Naive thymus-derived CD4-positive, alpha-beta T cell (primary cell): ENCODE measurements around the gene KIF21B. TPM values are rescaled to one million over a fixed set of nuclear protein-coding genes. Genes with fewer than 3 reads are reported as not detected.

Experiments used
- ATAC-seq: fragments of 150-1000 bp; cut with Tn5 transposase; 2 replicates; pipeline ENCODE4 v1.10.0; 2021; ENCODE audit warnings: mild to moderate bottlenecking, moderate library complexity
- CTCF ChIA-PET: fragments of 350-600 bp; sonication (Branson Sonifier 250); formaldehyde crosslinking; loops from one replicate; lab custom pipeline; 2021; ENCODE audit warnings: antibody characterized with exemption; lab: Charles Lee
- POLR2A ChIA-PET: fragments of 350-600 bp; sonication (Branson Sonifier 250); formaldehyde crosslinking; loops from one replicate; lab custom pipeline; 2021; ENCODE audit warnings: antibody characterized with exemption, inconsistent platforms; lab: Charles Lee
- DNase-seq, 9 donors: peaks; one replicate each; pipeline versions ENCODE4 v3.0.0 to v3.0.0-alpha.2; 2020 to 2022; ENCODE audit warnings: mixed read lengths in 1 of 9
- H3K27ac ChIP-seq: one replicate; pipeline ENCODE4 v1.7.0; 2013; ENCODE audit warnings: mild to moderate bottlenecking, low read depth, low read length, moderate library complexity
- H3K27me3 ChIP-seq, 2 donors: one replicate each; pipeline ENCODE4 v1.7.0; 2013; ENCODE audit warnings: low read length in 2 of 2, mild to moderate bottlenecking in 2 of 2, moderate library complexity in 2 of 2; ENCODE audit not compliant: control insufficient read depth in 2 of 2, insufficient read depth in 2 of 2
- H3K36me3 ChIP-seq, 3 experiments: 1 replicate in 2 of 3; 2 replicates in 1 of 3; pipeline ENCODE4 v1.7.0; 2013; ENCODE audit warnings: low read length in 3 of 3, mild to moderate bottlenecking in 3 of 3, moderate library complexity in 1 of 3; ENCODE audit not compliant: insufficient read depth in 3 of 3, control insufficient read depth in 2 of 3
- H3K4me1 ChIP-seq, 2 donors: one replicate each; pipeline ENCODE4 v1.7.0; 2013; ENCODE audit warnings: low read length in 2 of 2, mild to moderate bottlenecking in 2 of 2, moderate library complexity in 1 of 2; ENCODE audit not compliant: control insufficient read depth in 2 of 2, insufficient read depth in 2 of 2
- H3K4me3 ChIP-seq: 2 replicates; pipeline ENCODE4 v1.7.0; 2013; ENCODE audit warnings: mild to moderate bottlenecking, low read length
- H3K9me3 ChIP-seq, 3 experiments: 1 replicate in 2 of 3; 2 replicates in 1 of 3; pipeline ENCODE4 v1.7.0; 2013; ENCODE audit warnings: low read length in 3 of 3; ENCODE audit not compliant: control insufficient read depth in 2 of 3
- H3K27ac Mint-ChIP-seq, 9 donors: one replicate each; pipeline ENCODE4 v1.8.0; 2020 to 2022; ENCODE audit warnings: mixed read lengths in 9 of 9, mild to moderate bottlenecking in 8 of 9, moderate library complexity in 5 of 9, inconsistent platforms in 2 of 9
- H3K27me3 Mint-ChIP-seq, 5 donors: one replicate each; pipeline ENCODE4 v1.8.0; 2021 to 2022; ENCODE audit warnings: mixed read lengths in 5 of 5, mild to moderate bottlenecking in 1 of 5
- H3K36me3 Mint-ChIP-seq, 5 donors: one replicate each; pipeline ENCODE4 v1.8.0; 2020 to 2022; ENCODE audit warnings: mixed read lengths in 5 of 5, mild to moderate bottlenecking in 3 of 5, inconsistent platforms in 1 of 5
- H3K4me1 Mint-ChIP-seq, 7 donors: one replicate each; pipeline ENCODE4 v1.8.0; 2020 to 2022; ENCODE audit warnings: mixed read lengths in 7 of 7, mild to moderate bottlenecking in 3 of 7, inconsistent platforms in 1 of 7
- H3K4me3 Mint-ChIP-seq, 10 donors: one replicate each; pipeline ENCODE4 v1.8.0; 2020 to 2022; ENCODE audit warnings: mild to moderate bottlenecking in 10 of 10, mixed read lengths in 10 of 10, moderate library complexity in 6 of 10, inconsistent platforms in 2 of 10
- H3K9me3 Mint-ChIP-seq, 11 donors: one replicate each; pipeline ENCODE4 v1.8.0; 2020 to 2022; ENCODE audit warnings: mixed read lengths in 11 of 11, mild to moderate bottlenecking in 4 of 11, inconsistent platforms in 1 of 11, moderate library complexity in 1 of 11
- intact Hi-C, 2 donors: fragments of 100-400 bp; cut with micrococcal nuclease; formaldehyde crosslinking; loops; one replicate each; pipeline ENCODE4 v1.15.1; 2023
- polyA plus RNA-seq, 2 donors: library from polyadenylated mRNA; unstranded; fragments of 300-500 nt; fragmentation: Illumina TruSeq; gene quantifications; one replicate each; pipeline ENCODE4 v1.2.3, GENCODE V29; 2021
- total RNA-seq, 6 experiments: library from RNA in 5 of 6; stranded (reverse) in 5 of 6; gene quantifications; 1 replicate in 5 of 6; 2 replicates in 1 of 6; pipeline ENCODE4 v1.2.3 and lab custom pipeline; 2021 to 2026

KIF21B gene
- total and polyA plus RNA-seq, 7 experiments from 2014 or later, result 3.0 to 97.6 (median 70.3) TPM

DNA sequence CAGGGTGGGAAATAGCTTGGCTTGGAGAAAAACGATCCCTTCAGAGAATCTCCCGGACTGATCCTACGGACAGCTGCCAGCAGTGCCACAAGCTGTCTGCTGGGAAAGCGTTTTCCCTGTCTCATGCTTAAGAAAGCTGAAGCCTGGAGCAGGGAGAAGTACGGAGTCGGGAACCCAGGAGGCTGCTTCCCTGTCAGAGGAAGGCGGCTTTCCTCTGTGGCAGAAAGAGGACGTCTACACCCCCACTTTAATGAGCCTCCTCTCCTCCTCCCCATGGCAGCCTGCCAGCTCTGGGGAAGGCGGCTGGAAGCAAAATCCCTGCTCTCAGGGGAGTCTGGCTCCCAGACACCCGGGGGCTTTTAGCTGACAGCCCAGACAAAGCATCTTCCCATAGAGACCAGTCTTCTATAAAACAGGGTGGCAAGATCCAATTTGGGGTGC lies 7.3 kb downstream of the KIF21B start:
- H3K4me1 ChIP-seq, result peaks cover 86 to 98% of the 10 kb centered on the region in 2 donors
- intact Hi-C loops, result loop anchor here in 1 of 2 donors (10.0 kb wide), 1 partner anchor 489 kb away; the partner anchor contains the start of gene CSRP1
- Mint-ChIP-seq H3K27ac (peak overlapping the region; percentile 56 to 98 (median 92)), H3K4me1 (peaks cover 81 to 100% (median 95%) of the 10 kb centered on the region in 7 donors), H3K27me3 (no peaks in the 10 kb centered on the region), H3K9me3 (peaks cover 0 to 2% (median 0%) of the 10 kb centered on the region in 11 donors), H3K36me3 (peaks cover 0 to 18% (median 3%) of the 10 kb centered on the region in 5 donors), H3K4me3 (peak overlapping the region in 9 of 10 donors; percentile 48 to 100 (median 63))
- no peaks in the 10 kb centered on the region for H3K27me3 ChIP-seq
- H3K9me3 ChIP-seq, result no peaks in the 10 kb centered on the region
- H3K36me3 ChIP-seq, result no peaks in the 10 kb centered on the region
- ChIA-PET POLR2A (interaction anchor here (0.6 to 1.2 kb wide), 2 partner anchors 9 to 37 kb away, joined by 3 to 6 read pairs; no protein-coding TSS in a partner anchor), CTCF (interaction anchor here (0.5 to 2.2 kb wide), 5 partner anchors 8 to 388 kb away, joined by 3 to 7 read pairs (median 3); partner anchors contain the start of gene KIF21B)
- peak overlapping the region; percentile 15 for H3K27ac ChIP-seq
- no peak overlapping the region for H3K4me3 ChIP-seq
- ATAC-seq, result no peak
- no peak for DNase-seq

DNA sequence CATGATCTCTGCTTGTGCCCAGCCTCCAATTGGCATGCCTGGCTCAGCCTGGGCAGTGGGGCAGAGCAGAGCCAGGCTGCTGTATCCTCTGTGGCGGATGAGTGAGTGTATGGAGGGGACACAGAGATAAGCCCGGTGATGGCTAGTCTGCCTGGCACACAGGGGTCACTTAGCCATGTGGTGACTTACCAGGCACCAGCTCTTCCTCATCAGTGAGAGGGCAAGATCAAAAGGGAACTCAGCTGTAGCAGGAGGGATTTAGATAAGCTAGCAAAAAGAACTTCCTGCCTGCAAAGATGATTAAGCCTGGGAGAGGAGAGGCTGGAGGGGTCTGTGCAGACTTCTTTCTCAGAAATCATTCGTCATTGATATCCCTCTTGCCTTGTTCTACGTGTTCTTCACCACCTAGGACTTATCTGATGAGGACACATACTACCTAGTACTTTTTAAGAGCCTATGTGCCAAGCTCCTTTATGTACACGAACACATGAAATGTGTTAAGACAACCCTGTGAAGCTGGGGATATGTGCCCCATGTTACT lies 7.9 kb downstream of the KIF21B start:
- ChIA-PET POLR2A (interaction anchor here (1.2 kb wide), 1 partner anchor 9 kb away, joined by 6 read pairs; no protein-coding TSS in a partner anchor), CTCF (interaction anchor here (0.7 to 2.2 kb wide), 7 partner anchors 8 to 172 kb away, joined by 3 to 7 read pairs (median 3); partner anchors contain the start of gene KIF21B)
- H3K4me1 ChIP-seq, result peaks cover 80 to 98% of the 10 kb centered on the region in 2 donors
- Mint-ChIP-seq H3K4me1 (peaks cover 78 to 98% (median 92%) of the 10 kb centered on the region in 7 donors), H3K9me3 (no peaks in the 10 kb centered on the region), H3K36me3 (peaks cover 0 to 14% (median 3%) of the 10 kb centered on the region in 5 donors), H3K4me3 (peak overlapping the region in 9 of 10 donors; percentile 33 to 100 (median 65)), H3K27ac (peak overlapping the region; percentile 69 to 98 (median 92)), H3K27me3 (no peaks in the 10 kb centered on the region)
- H3K4me3 ChIP-seq, result no peak overlapping the region
- DNase-seq (no peak), ATAC-seq (no peak)
- peaks cover 0 to 4% (median 0%) of the 10 kb centered on the region in 3 experiments for H3K36me3 ChIP-seq
- H3K27me3 ChIP-seq, result no peaks in the 10 kb centered on the region
- H3K27ac ChIP-seq, result peak overlapping the region; percentile 15
- intact Hi-C loops, result loop anchor here (1.0 to 10.0 kb wide), 2 partner anchors 12 to 489 kb away; partner anchors contain the start of gene CSRP1 (in 1 of the 2)
- H3K9me3 ChIP-seq, result no peaks in the 10 kb centered on the region

DNA sequence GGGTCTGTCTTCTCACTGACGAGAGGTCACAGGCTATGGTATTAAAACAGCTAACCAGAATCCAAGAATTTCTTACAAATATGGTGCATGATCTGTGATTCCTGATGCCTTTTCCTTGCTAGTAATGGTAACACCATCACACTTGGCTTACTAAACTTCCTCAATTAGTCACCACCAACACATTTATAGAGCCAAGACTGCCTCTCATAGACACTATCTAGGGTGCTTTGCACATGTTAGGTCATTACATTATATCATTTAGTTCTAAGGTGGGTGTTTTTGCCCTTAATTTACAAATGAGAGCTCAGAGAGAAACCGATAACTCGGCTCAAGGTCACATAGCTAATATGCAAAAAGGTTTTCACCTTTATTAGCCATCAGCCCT lies 8.7 kb downstream of the KIF21B start:
- no peaks in the 10 kb centered on the region for H3K9me3 ChIP-seq
- H3K27ac ChIP-seq, result no peak overlapping the region
- H3K4me3 ChIP-seq, result no peak overlapping the region
- intact Hi-C loops, result loop anchor here (1.0 to 10.0 kb wide), 3 partner anchors 12 to 490 kb away; partner anchors contain the start of gene CSRP1 (in 1 of the 2)
- Mint-ChIP-seq H3K36me3 (peaks cover 0 to 14% (median 3%) of the 10 kb centered on the region in 5 donors), H3K9me3 (no peaks in the 10 kb centered on the region), H3K4me3 (peak overlapping the region in 5 of 10 donors; percentile 1 to 100 (median 40)), H3K27me3 (no peaks in the 10 kb centered on the region), H3K27ac (peak overlapping the region in 6 of 9 donors; percentile 36 to 98 (median 76)), H3K4me1 (peaks cover 70 to 93% (median 90%) of the 10 kb centered on the region in 7 donors)
- H3K36me3 ChIP-seq, result peaks cover 0 to 10% (median 0%) of the 10 kb centered on the region in 3 experiments
- DNase-seq, result no peak
- H3K4me1 ChIP-seq, result peaks cover 72 to 91% of the 10 kb centered on the region in 2 donors
- ATAC-seq, result no peak
- no peaks in the 10 kb centered on the region for H3K27me3 ChIP-seq
- POLR2A ChIA-PET, result interaction anchor here (1.1 kb wide), 1 partner anchor 139 kb away, joined by 3 read pairs; no protein-coding TSS in a partner anchor
- CTCF ChIA-PET, result interaction anchor here (0.7 to 2.2 kb wide), 4 partner anchors 28 to 173 kb away, joined by 3 to 7 read pairs (median 4); no protein-coding TSS in a partner anchor

DNA sequence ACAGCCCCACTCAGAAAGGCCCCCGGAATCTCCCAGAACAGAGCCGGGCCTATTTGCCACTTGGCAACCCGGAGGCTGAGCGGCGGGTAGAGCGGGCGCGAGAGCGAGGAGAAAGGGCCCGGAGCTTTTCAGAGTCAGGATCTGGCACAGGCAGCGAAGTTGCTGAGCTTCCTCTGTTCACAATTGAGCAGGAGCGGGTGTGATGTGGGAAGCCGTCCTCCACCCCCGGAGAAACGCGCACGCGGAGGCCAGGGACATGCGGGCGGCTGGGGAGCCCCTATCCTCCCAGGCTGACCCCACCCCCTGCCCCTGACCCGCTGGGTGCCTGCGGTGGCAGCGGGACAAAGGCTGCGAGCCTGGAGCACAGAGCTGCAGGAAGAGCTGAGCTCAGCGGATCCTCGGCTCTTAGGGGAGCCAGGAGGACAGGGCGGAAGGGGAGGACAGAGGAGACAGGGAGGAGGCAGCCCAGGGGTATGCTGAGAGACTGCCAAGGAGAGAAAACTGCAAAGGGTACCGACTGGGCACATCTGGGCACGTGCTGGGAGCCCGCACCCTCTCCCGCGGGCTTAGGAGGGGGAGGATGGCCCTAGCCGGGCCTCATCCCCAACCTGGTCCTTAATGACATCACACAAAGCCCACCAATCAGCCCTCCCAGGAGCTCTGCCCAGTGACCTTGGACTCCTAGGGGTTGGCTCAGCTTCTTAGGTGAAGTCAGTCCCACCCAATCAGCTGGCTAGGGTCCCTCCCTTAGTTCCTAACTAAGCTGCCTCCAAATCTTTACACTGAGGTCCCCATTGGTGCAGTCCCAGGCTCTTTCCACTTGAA lies 9.3 kb downstream of the KIF21B start:
- Mint-ChIP-seq H3K27ac (peak overlapping the region in 5 of 9 donors; percentile 36 to 98 (median 86)), H3K9me3 (no peaks in the 10 kb centered on the region), H3K4me1 (peaks cover 70 to 93% (median 85%) of the 10 kb centered on the region in 7 donors), H3K4me3 (peak overlapping the region in 5 of 10 donors; percentile 11 to 100 (median 47)), H3K36me3 (peaks cover 0 to 15% (median 1%) of the 10 kb centered on the region in 5 donors), H3K27me3 (no peaks in the 10 kb centered on the region)
- Histone ChIP-seq H3K27me3 (no peaks in the 10 kb centered on the region), H3K4me1 (peaks cover 66 to 86% of the 10 kb centered on the region in 2 donors), H3K9me3 (no peaks in the 10 kb centered on the region), H3K36me3 (peaks cover 0 to 16% (median 0%) of the 10 kb centered on the region in 3 experiments), H3K27ac (no peak overlapping the region), H3K4me3 (no peak overlapping the region)
- POLR2A ChIA-PET, result interaction anchor here (1.1 kb wide), 1 partner anchor 139 kb away, joined by 3 read pairs; no protein-coding TSS in a partner anchor
- ATAC-seq (no peak), DNase-seq (no peak)
- CTCF ChIA-PET, result interaction anchor here (1.8 to 2.2 kb wide), 2 partner anchors 29 to 42 kb away, joined by 6 to 7 read pairs; no protein-coding TSS in a partner anchor
- intact Hi-C loops, result loop anchor here in 1 of 2 donors (5.0 to 10.0 kb wide), 2 partner anchors 37 to 491 kb away; partner anchors contain the start of gene CSRP1

DNA sequence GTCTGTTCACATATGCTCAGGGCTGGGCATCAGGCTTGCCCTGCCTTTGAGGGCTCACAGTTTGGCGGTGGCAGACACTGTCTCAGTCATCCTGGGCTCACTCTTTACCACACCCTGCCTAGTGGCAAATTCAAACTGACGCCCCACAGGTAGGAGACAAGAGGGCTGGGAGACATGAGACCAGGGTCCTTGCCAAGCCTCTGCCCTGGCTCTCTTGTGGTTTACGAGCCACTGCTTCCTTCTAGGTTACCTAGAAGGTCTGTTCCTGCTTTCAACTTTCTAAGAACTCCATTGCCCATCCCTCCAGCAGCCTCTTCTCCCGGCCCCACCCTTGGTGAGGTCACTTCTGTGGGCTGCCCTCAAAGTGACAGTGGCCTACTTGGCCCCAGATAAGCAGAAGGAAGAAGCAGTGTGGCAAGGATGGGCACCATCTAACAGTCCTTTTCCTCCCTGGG lies 10.5 kb downstream of the KIF21B start:
- no peaks in the 10 kb centered on the region for H3K9me3 Mint-ChIP-seq
- peak; percentile 79 for ATAC-seq
- no peak overlapping the region for H3K27ac ChIP-seq
- CTCF ChIA-PET, result interaction anchor here (0.6 to 1.5 kb wide), 3 partner anchors 8 to 42 kb away, joined by 3 read pairs; no protein-coding TSS in a partner anchor
- peak overlapping the region in 5 of 10 donors; percentile 4 to 81 (median 27) for H3K4me3 Mint-ChIP-seq
- H3K36me3 ChIP-seq, result peaks cover 0 to 27% (median 0%) of the 10 kb centered on the region in 3 experiments
- peaks cover 0 to 10% (median 0%) of the 10 kb centered on the region in 5 donors for H3K36me3 Mint-ChIP-seq
- H3K4me1 ChIP-seq, result peaks cover 62 to 86% of the 10 kb centered on the region in 2 donors
- no peaks in the 10 kb centered on the region for H3K27me3 Mint-ChIP-seq
- peaks cover 65 to 92% (median 86%) of the 10 kb centered on the region in 7 donors for H3K4me1 Mint-ChIP-seq
- intact Hi-C loops, result loop anchor here in 1 of 2 donors (5.0 to 10.0 kb wide), 2 partner anchors 36 to 492 kb away; partner anchors contain the start of gene CSRP1
- POLR2A ChIA-PET, result interaction anchor here (1.0 kb wide), 1 partner anchor 9 kb away, joined by 3 read pairs; no protein-coding TSS in a partner anchor
- H3K4me3 ChIP-seq, result no peak overlapping the region
- DNase-seq, result no peak
- no peaks in the 10 kb centered on the region for H3K27me3 ChIP-seq
- peak overlapping the region in 8 of 9 donors; percentile 68 to 87 (median 80) for H3K27ac Mint-ChIP-seq
- no peaks in the 10 kb centered on the region for H3K9me3 ChIP-seq
